LNCaP clone FGC (cell line): ENCODE data around the gene AMDHD2.

Experiments used
- DNase-seq: peaks from one replicate; pipeline ENCODE4 v3.0.0-alpha.2; 2011; ENCODE audit warnings: low read depth
- H3K4me3 ChIP-seq: 2 replicates; pipeline ENCODE4 v1.5.1; 2011; ENCODE audit warnings: mild to moderate bottlenecking, low read depth, low read length, control low read depth
- TF ChIP-seq, protein P1 (sequence below): IDR thresholded peaks from 2 replicates; pipeline ENCODE4 v1.5.1; 2012; ENCODE audit warnings: mild to moderate bottlenecking; ENCODE audit not compliant: control insufficient read depth, insufficient read depth; ENCODE audit errors: extremely low read depth

Gene AMDHD2

DNA sequence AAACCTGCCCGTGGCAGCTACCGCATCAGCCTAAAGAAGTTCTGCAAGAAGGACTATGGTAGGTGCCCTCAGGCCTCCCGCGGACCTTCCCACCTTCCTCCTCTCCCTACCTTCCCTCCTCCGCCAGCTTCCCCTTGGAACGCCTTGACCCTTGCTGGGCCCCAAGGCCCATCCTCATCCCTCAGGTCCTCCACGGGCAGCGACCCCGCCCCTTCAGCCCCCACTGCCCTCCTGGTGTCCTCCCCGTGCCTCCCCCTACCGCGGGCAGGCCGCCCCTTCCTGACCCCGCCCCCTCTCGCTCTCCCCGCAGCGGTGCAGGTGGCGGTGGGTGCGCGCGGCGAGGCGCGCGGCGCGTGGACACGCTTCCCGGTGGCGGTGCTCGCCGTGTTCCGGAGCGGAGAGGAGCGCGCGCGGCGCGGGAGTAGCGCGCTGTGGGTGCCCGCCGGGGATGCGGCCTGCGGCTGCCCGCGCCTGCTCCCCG is 46.7 kb upstream of the AMDHD2 start:
- H3K4me3 ChIP-seq: peak overlapping the region; percentile 31; the same call in 1 of the 2 replicates
- TF ChIP-seq, protein P1, sequence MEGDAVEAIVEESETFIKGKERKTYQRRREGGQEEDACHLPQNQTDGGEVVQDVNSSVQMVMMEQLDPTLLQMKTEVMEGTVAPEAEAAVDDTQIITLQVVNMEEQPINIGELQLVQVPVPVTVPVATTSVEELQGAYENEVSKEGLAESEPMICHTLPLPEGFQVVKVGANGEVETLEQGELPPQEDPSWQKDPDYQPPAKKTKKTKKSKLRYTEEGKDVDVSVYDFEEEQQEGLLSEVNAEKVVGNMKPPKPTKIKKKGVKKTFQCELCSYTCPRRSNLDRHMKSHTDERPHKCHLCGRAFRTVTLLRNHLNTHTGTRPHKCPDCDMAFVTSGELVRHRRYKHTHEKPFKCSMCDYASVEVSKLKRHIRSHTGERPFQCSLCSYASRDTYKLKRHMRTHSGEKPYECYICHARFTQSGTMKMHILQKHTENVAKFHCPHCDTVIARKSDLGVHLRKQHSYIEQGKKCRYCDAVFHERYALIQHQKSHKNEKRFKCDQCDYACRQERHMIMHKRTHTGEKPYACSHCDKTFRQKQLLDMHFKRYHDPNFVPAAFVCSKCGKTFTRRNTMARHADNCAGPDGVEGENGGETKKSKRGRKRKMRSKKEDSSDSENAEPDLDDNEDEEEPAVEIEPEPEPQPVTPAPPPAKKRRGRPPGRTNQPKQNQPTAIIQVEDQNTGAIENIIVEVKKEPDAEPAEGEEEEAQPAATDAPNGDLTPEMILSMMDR: no peak
- DNase-seq: no peak

DNA sequence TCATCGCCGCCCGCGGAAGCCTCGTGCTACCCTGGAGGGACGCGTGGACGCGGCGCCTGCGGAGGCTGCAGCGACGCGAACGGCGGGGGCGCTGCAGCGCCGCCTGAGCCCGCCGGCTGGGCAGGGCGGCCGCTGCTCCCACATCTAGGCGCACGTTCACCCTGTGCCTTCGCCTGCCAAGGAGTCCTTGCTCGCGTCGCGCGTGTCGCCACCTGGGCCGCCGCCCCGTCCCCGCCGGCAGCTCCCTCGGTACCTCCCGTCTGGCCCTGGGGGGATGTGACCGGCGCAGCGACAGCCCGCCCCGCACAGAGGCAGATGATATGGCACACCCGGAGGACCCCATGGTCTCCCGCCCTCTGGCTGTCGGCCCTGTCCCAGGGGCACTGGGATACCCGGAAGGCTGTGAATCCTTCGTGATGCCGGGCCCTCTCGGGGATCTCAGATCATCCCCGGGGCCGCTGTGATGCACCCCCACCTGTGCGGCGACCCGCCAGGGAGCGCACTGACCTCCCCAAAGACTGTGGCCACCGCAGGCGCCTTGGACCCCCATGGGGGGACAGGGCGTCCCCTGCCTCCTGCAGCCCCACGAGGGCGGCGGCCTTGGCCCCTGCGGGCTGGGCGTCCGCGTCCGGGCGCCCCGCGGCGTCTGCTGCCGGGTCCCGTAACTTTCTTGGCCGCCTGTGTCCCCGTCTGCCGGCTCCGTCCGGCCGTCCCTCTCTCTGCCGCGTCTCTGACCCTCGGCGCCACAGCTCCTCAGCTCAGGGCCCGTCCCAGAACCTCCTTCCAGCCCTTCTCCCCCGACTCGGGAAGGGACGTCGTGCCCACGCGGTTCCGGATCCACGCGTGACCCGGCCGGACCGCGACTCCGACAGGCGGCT is 45.9 kb upstream of the AMDHD2 start:
- TF ChIP-seq, protein P1: peak; percentile 74
- no peak for DNase-seq
- H3K4me3 ChIP-seq: peak overlapping the region; percentile 79

DNA sequence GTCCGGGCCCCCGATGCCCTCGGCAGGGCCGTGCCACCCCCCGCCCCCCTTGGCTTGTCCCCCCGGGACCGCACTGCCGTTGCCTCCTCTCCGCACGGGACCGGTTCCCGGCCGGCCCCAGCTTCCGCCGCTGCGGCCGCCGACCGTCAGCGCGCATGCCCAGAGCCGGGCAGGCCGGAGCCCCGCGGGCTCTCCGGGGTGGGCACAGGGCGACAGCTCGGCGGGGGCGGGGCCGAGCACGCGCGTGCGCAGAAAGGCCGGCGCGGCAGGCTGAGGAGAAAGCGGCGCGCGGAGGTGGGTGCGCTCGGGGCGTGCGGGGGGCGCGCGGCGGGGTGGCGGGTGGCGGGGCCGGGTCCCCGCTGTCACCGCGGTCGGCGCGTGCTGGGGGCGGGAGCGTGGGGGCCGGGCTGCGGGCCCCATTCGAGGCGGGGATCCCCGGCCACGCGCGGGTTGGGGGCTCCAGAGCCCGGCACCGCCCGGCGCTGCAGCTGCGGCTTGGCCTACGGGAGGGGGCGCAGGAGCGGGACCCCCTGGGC is 45.2 kb upstream of the AMDHD2 start, which contains the start of gene TBC1D24:
TBC1D24 (plus strand) TSS at position 251 of the 536 bp plus-strand sequence. CDS start 21,022 bp downstream, outside the sequence.
- TF ChIP-seq, protein P1: no peak
- H3K4me3 ChIP-seq: peak within 1 kb of the TSS; percentile 79
- DNase-seq: no peak

DNA sequence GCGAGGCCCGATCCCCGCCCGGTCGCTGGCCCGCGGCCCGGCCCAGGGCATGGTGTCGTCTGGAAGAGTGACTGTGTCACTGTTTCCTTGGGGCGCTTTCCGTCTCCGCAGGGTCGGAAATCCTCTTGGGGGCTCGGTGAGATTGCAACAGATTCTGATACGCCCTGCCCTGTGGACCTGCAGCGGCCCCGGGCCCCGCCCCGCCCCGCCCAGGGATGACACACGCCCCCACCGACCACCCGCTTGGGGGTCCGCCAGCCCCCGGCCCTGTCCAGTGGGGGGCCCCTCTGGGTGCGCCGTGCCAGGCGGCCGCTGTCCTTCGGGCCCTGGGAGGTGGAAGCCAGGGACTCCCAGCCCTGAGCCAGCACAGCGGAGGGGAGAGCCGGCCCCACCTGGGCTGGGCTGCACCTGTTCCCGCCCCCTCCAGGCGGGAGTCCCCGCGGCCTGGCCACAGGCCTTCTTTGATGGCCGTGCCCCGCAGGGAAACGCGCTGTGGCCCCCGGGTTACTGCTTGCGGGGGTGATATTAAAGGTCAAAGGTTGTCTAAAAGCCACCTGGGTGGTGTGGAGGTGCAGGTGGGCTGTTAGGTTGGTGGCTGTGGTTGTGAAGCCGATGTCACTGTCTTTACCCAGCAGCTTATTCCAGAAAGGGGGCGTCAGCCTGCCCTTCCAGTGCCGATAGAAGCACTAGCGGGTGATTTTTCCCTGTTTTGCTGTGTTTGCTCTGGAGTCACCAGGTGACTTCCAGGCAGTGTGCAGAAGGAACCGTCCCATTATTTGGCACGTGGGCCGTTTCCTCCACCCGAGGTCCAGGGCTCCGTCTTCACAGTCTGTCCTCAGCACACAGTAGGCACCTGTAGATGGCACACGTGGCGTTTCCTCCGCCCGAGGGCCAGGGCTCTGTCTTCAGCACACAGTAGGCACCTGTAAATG is 44.5 kb upstream of the AMDHD2 start:
- TF ChIP-seq, protein P1: no peak
- H3K4me3 ChIP-seq: peak overlapping the region; percentile 63
- DNase-seq: no peak

DNA sequence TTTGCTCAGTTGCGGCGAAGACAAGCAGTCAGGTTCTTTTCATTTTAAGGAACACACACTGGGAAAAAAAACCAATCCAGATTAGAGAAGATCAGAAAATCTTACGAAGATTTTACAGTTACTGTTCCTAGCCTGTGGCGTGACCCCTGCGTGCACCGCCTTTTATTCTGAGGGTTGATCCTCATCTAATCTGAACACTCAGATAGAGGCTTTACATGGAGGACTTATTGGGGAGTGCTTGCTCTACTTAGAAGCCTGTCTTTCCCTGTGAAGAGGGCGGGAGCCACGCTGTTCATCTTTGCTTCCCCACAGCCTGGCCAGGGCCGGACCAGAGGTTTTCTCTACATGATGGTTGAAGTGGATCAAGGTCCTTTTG is 43.8 kb upstream of the AMDHD2 start:
- H3K4me3 ChIP-seq: peak overlapping the region; percentile 63
- TF ChIP-seq, protein P1: no peak
- DNase-seq: no peak

DNA sequence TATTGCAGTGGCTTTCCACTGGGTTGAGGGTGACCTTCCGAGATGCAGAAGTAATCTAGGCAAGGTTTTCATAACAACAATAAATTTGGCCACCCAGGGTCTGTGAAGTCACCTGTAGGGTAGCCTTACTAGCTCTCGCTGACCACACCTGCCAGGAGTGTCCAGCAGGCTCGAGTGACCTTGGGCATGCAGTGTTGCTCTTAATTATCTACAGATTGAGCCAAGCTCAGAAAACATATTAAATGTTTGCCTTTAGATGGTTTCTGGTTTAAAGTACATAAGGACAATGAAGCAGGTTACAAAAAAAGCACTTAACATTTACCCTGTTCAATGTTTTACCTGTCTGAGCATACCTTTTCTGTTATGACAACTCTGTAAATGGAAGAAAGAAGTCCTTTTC is 43.4 kb upstream of the AMDHD2 start:
- TF ChIP-seq, protein P1: no peak
- no peak for DNase-seq
- H3K4me3 ChIP-seq: no peak overlapping the region
